ENCODE results near the gene SRGAP3.
"Not testable (repeated sequence)": the region's sequence is repeated elsewhere in the genome, so short reads cannot be mapped to it uniquely, and the experiment has no call there.

Gene SRGAP3

GRCh38 chr3:9110316-9110715 is 139.1 kb downstream of the SRGAP3 start:
- DNase-seq: no peak

GRCh38 chr3:9109568-9109914 is 139.9 kb downstream of the SRGAP3 start:
- no peak for DNase-seq

GRCh38 chr3:9108876-9109567 is 140.4 kb downstream of the SRGAP3 start:
- no peak for DNase-seq

GRCh38 chr3:9107738-9108137 is 141.7 kb downstream of the SRGAP3 start:
- DNase-seq: no peak

GRCh38 chr3:9105421-9105820 is 144.0 kb downstream of the SRGAP3 start:
- DNase-seq: no peak

GRCh38 chr3:9104121-9104520 is 145.3 kb downstream of the SRGAP3 start:
- no peak for DNase-seq

GRCh38 chr3:9102240-9102981 is 147.0 kb downstream of the SRGAP3 start:
- no peak for DNase-seq

GRCh38 chr3:9101286-9101685 is 148.2 kb downstream of the SRGAP3 start:
- DNase-seq: no peak

- no peak for DNase-seq
These were observed 148.9 kb downstream of the SRGAP3 start for GRCh38 chr3:9100513-9100894.

- DNase-seq: no peak
These were observed 149.5 kb downstream of the SRGAP3 start for GRCh38 chr3:9099702-9100512.

GRCh38 chr3:9098716-9099675 is 150.4 kb downstream of the SRGAP3 start:
- DNase-seq: no peak

GRCh38 chr3:9097495-9097894 is 152.0 kb downstream of the SRGAP3 start:
- DNase-seq: no peak

GRCh38 chr3:9091486-9092235 is 157.8 kb downstream of the SRGAP3 start:
- DNase-seq: no peak

GRCh38 chr3:9088441-9089353 is 160.7 kb downstream of the SRGAP3 start:
- DNase-seq: no peak

- no peak for DNase-seq
These were observed 161.5 kb downstream of the SRGAP3 start for GRCh38 chr3:9087831-9088413.

- not testable (repeated sequence) for DNase-seq
These were observed 164.0 kb downstream of the SRGAP3 start for GRCh38 chr3:9085428-9085827.

- no peak for DNase-seq
These were observed 168.1 kb downstream of the SRGAP3 start for GRCh38 chr3:9081184-9081818.

- DNase-seq: no peak
These were observed 169.3 kb downstream of the SRGAP3 start for GRCh38 chr3:9080163-9080562.

GRCh38 chr3:9079676-9080075 is 169.8 kb downstream of the SRGAP3 start:
- DNase-seq: no peak

Data from CD4-positive, alpha-beta T cell treated with Interleukin-17A for 4 hours (primary cell).